GM12878 (cell line): ENCODE data around the gene DUS1L. TPM values are rescaled to one million over a fixed set of nuclear protein-coding genes. Genes with fewer than 3 reads are reported as not detected.
A peak's percentile ranks its signal among the peaks of the same experiment; 100 is the strongest.

ENCODE experiments used
- ATAC-seq: fragments of 200-7000 bp; cut with Tn5 transposase; 3 replicates; pipeline ENCODE4 v1.9.1; 2020; ENCODE audit warnings: mild to moderate bottlenecking, moderate library complexity
- BruUV-seq: library from RNA; stranded (reverse); fragments of 400-500 nt; replicated peaks from 2 replicates; lab custom pipeline; 2021; lab: Mats Ljungman, UMichigan
- CTCF ChIA-PET: fragments of 300-600 bp; sonication (Branson Sonifier 250); formaldehyde crosslinking; extraction: SDS; loops from one replicate; lab custom pipeline; 2021; ENCODE audit warnings: inconsistent platforms; lab: Yijun Ruan, JAX
- POLR2A ChIA-PET: fragments of 350-600 bp; formaldehyde crosslinking; extraction: SDS; loops from one replicate; lab custom pipeline; 2021; ENCODE audit warnings: inconsistent platforms; lab: Charles Lee
- RAD21 ChIA-PET: fragments of 300-600 bp; sonication (Branson Sonifier 250); formaldehyde crosslinking; loops from one replicate; lab custom pipeline; 2023; ENCODE audit warnings: antibody characterized with exemption; ENCODE audit not compliant: unreplicated experiment; lab: Charles Lee
- SMC1A ChIA-PET: fragments of 300-600 bp; sonication (Branson Sonifier 250); formaldehyde crosslinking; loops from one replicate; lab custom pipeline; 2023; ENCODE audit not compliant: unreplicated experiment, uncharacterized antibody; lab: Charles Lee
- DNase-seq: peaks from one replicate; pipeline ENCODE4 v3.0.0-alpha.2; 2011; ENCODE audit warnings: low read depth, low spot score
- FAIRE-seq: peaks from 3 replicates; lab custom pipeline; 2011; peaks lifted over from hg19 to GRCh38; lab: Jason Lieb, UNC
- H2AFZ ChIP-seq: 2 replicates; pipeline ENCODE4 v1.6.0; 2011; ENCODE audit warnings: low read depth, low read length, control low read depth; ENCODE audit not compliant: control insufficient read depth
- H3K27ac ChIP-seq: 2 replicates; pipeline ENCODE4 v1.5.1; 2011; ENCODE audit warnings: control low read depth; ENCODE audit not compliant: control insufficient read depth, insufficient read depth
- H3K27me3 ChIP-seq, 2 experiments: replicated peaks in 1 of 2; 2 replicates each; pipeline versions ENCODE4 v1.6.0 to v1.6.1; 2011; ENCODE audit warnings: low read length in 1 of 2; ENCODE audit not compliant: control insufficient read depth in 2 of 2, insufficient read depth in 2 of 2
- H3K36me3 ChIP-seq, 2 experiments: 2 replicates each; pipeline ENCODE4 v1.5.1; 2011; ENCODE audit warnings: low read length in 1 of 2; ENCODE audit not compliant: control insufficient read depth in 2 of 2, insufficient read depth in 2 of 2
- H3K4me1 ChIP-seq: 2 replicates; pipeline ENCODE4 v1.6.1; 2011; ENCODE audit warnings: mild to moderate bottlenecking, low read length, moderate library complexity, mixed read lengths; ENCODE audit not compliant: control insufficient read depth, insufficient read depth
- H3K4me2 ChIP-seq: 2 replicates; pipeline ENCODE4 v1.6.0; 2011; ENCODE audit warnings: control low read depth; ENCODE audit not compliant: control insufficient read depth, insufficient read depth
- H3K4me3 ChIP-seq: fragments of 200-600 bp; sonication (generic); 2 replicates; pipeline ENCODE4 v1.5.1; 2016
- H3K79me2 ChIP-seq: 2 replicates; pipeline ENCODE4 v1.6.0; 2011; ENCODE audit warnings: low read length; ENCODE audit not compliant: control insufficient read depth, insufficient read depth
- H3K9ac ChIP-seq: 2 replicates; pipeline ENCODE4 v1.8.0; 2011; ENCODE audit warnings: low read length, control low read depth, mixed read lengths; ENCODE audit not compliant: control insufficient read depth, insufficient read depth
- H3K9me3 ChIP-seq: replicated peaks from 3 replicates; pipeline ENCODE4 v1.5.1; 2011; ENCODE audit warnings: mild to moderate bottlenecking, low read length; ENCODE audit not compliant: control insufficient read depth, insufficient read depth
- H4K20me1 ChIP-seq: 2 replicates; pipeline ENCODE4 v1.6.0; 2011; ENCODE audit not compliant: control insufficient read depth, insufficient read depth
- FOXM1 ChIP-seq: IDR thresholded peaks from 2 replicates; pipeline ENCODE4 v1.6.1; 2012; ENCODE audit warnings: low read depth, mild to moderate bottlenecking, inconsistent platforms, low read length, moderate library complexity
- HSF1 ChIP-seq: fragments of 150-350 bp; IDR thresholded peaks from 2 replicates; pipeline ENCODE4 v1.6.1; 2014; ENCODE audit warnings: mild to moderate bottlenecking, low read depth, low read length
- KDM1A ChIP-seq: fragments of 200-600 bp; sonication (generic); IDR thresholded peaks from 2 replicates; pipeline ENCODE4 v1.6.1; 2016; ENCODE audit warnings: borderline replicate concordance
- MLLT1 ChIP-seq: fragments of 450-650 bp; IDR thresholded peaks from 2 replicates; pipeline ENCODE4 v1.6.1; 2016; ENCODE audit warnings: mild to moderate bottlenecking
- POLR2A ChIP-seq: IDR thresholded peaks from 2 replicates; pipeline ENCODE4 v1.6.1; 2011; ENCODE audit warnings: low read depth, mild to moderate bottlenecking, low read length
- RAD21 ChIP-seq: IDR thresholded peaks from 2 replicates; pipeline ENCODE4 v1.6.1; 2011; ENCODE audit warnings: mild to moderate bottlenecking, low read depth, low read length, moderate library complexity; ENCODE audit not compliant: insufficient read depth
- RELA ChIP-seq: fragments of 450-650 bp; IDR thresholded peaks from 2 replicates; pipeline ENCODE4 v1.8.0; 2014; ENCODE audit warnings: borderline replicate concordance; ENCODE audit not compliant: partially characterized antibody
- SP1 ChIP-seq: IDR thresholded peaks from one replicate; pipeline ENCODE4 v1.6.1; 2011; ENCODE audit warnings: low read depth, low read length
- WGBS: methylation state at CpG from one replicate; pipeline ENCODE4 v1.1.6; 2016; ENCODE audit warnings: low lambda C conversion rate; ENCODE audit not compliant: insufficient replicate concordance, insufficient coverage; ENCODE audit errors: missing lambda C conversion rate; 5-methylcytosine and 5-hydroxymethylcytosine counted together
- in situ Hi-C: fragments of 300-500 bp; cut with MboI; formaldehyde crosslinking; loops from 9 replicates; pipeline ENCODE4 v1.14.3; 2018; ENCODE audit warnings: mixed read lengths
- intact Hi-C: fragments of 100-400 bp; cut with micrococcal nuclease; formaldehyde crosslinking; loops from one replicate; pipeline ENCODE4 v1.14.2; 2022; ENCODE audit not compliant: unreplicated experiment
- polyA plus RNA-seq, 11 experiments: library from polyadenylated mRNA; depleted of rRNA in 4 of 11; unstranded in 6 of 11; stranded (reverse) in 5 of 11; fragments of >200 nt; fragmentation: Nextera tagmentation in 4 of 11; fragmentation: Illumina TruSeq in 1 of 11; extraction: Ambion mirVana in 4 of 11; extraction: Trizol in 1 of 11; gene quantifications; 1 replicate in 1 of 11; 2 replicates in 10 of 11; pipeline versions ENCODE4 v1.2.1 to v1.2.3, GENCODE V29; 2011 to 2016; ENCODE audit warnings: inconsistent platforms in 2 of 11, missing spikeins in 2 of 11, low read depth in 1 of 11
- total RNA-seq, 4 experiments: library from RNA; depleted of rRNA in 3 of 4; stranded (reverse); fragments of >200 nt in 3 of 4; fragmentation: Illumina TruSeq in 1 of 4; extraction: Trizol in 1 of 4; gene quantifications; 2 replicates each; pipeline versions ENCODE4 v1.2.1 to v1.2.3, GENCODE V29; 2013 to 2021

Gene DUS1L
- total and polyA plus RNA-seq, 10 of the 15 experiments (the other 5 are each of a cell fraction or from before 2014, with no cell fraction given) = 6.1 to 157 (median 44.5) TPM

GRCh38 chr17:82096709-82097183 lies 31.1 kb upstream of the DUS1L start:
- no TSS peak for BruUV-seq
- CTCF ChIA-PET = interaction anchor here (1.3 kb wide), 1 partner anchor 30 kb away, joined by 3 read pairs; no protein-coding TSS in a partner anchor
- no peaks in the 10 kb centered on the region for H3K27me3 ChIP-seq
- no peak overlapping the region for H2AFZ ChIP-seq
- no peaks in the 10 kb centered on the region; the same call in 1 of the 2 replicates for H4K20me1 ChIP-seq
- no peak for DNase-seq
- H3K4me1 ChIP-seq = peaks cover 17% of the 10 kb centered on the region
- POLR2A ChIA-PET = interaction anchor here (0.9 kb wide), 1 partner anchor 10 kb away, joined by 3 read pairs; no protein-coding TSS in a partner anchor
- RAD21 ChIA-PET = no interaction called here
- peak overlapping the region; percentile 84 for H3K27ac ChIP-seq
- whole genome bisulfite sequencing = 26% methylated on average over 8 of the region's 8 CpGs
- SMC1A ChIA-PET = no interaction called here
- peak overlapping the region; percentile 92 for H3K4me3 ChIP-seq
- in situ Hi-C loops = no loop called here
- intact Hi-C loops = loop anchor here (5.0 kb wide), 2 partner anchors 44 to 59 kb away; partner anchors contain the start of genes DCXR, GPS1 and RFNG
- H3K36me3 ChIP-seq = peaks cover 9 to 31% of the 10 kb centered on the region in 2 experiments
- no peaks in the 10 kb centered on the region for H3K9me3 ChIP-seq
- peaks cover 47% of the 10 kb centered on the region for H3K79me2 ChIP-seq
- H3K9ac ChIP-seq = peak overlapping the region; percentile 93
- FAIRE-seq = no peak
- no peak for ATAC-seq
- TF ChIP-seq FOXM1 (no peak), POLR2A (peak; percentile 15)
- H3K4me2 ChIP-seq = peak overlapping the region; percentile 87

- no peak overlapping the region for H2AFZ ChIP-seq
- no TSS peak for BruUV-seq
- H3K9me3 ChIP-seq = no peaks in the 10 kb centered on the region
- H4K20me1 ChIP-seq = no peaks in the 10 kb centered on the region; the same call in 1 of the 2 replicates
- peaks cover 47% of the 10 kb centered on the region for H3K79me2 ChIP-seq
- FAIRE-seq = no peak
- no peaks in the 10 kb centered on the region for H3K27me3 ChIP-seq
- H3K4me2 ChIP-seq = peak overlapping the region; percentile 87
- in situ Hi-C loops = no loop called here
- peaks cover 12 to 35% of the 10 kb centered on the region in 2 experiments for H3K36me3 ChIP-seq
- DNase-seq = no peak
- no peak for TF ChIP-seq RELA
- TF ChIP-seq MLLT1 = peak; percentile 59
- no peak for TF ChIP-seq HSF1
- TF ChIP-seq SP1 = no peak
- no peak for TF ChIP-seq KDM1A
- TF ChIP-seq RAD21 = no peak
- TF ChIP-seq POLR2A = peak; percentile 33; the same call in 1 of the 2 replicates
- peaks cover 17% of the 10 kb centered on the region for H3K4me1 ChIP-seq
- peak overlapping the region; percentile 93 for H3K9ac ChIP-seq
- no peak for ATAC-seq
- ChIA-PET CTCF (interaction anchor here (1.3 kb wide), 1 partner anchor 29 kb away, joined by 3 read pairs; no protein-coding TSS in a partner anchor), POLR2A (interaction anchor here (0.5 to 1.1 kb wide), 4 partner anchors 10 to 238 kb away, joined by 3 to 7 read pairs (median 6); no protein-coding TSS in a partner anchor), SMC1A (no interaction called here), RAD21 (no interaction called here)
- intact Hi-C loops = loop anchor here (5.0 kb wide), 2 partner anchors 44 to 59 kb away; partner anchors contain the start of genes DCXR, GPS1 and RFNG
- peak overlapping the region; percentile 18; the same call in 1 of the 2 replicates for H3K27ac ChIP-seq
- peak overlapping the region; percentile 92 for H3K4me3 ChIP-seq
- 94% methylated on average over 35 of the region's 35 CpGs for WGBS
Observed at GRCh38 chr17:82095777-82096708, 30.4 kb upstream of the DUS1L start.
